ENCODE data around the gene SDK1.

The SDK1 gene

DNA sequence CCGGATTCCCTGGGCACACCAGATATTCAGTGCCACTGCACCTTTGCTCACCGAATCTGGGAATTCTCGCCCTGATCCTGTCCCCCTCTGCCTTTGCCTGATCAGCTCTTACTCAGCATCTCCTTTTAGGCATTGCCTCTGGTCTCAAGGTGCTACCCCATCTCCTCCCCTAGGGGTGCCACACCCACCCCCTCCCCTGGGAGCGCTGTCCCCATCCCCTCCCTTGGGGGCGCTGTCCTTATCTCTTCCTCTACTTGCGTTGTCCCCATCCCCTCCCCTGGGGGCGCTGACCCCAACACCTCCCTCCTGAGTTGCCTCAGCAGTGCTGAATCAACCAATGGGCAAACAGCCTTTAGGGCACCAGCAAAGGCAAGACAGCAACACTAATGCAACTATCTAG is 694.1 kb downstream of the SDK1 start:
- Histone ChIP-seq H3K4me1 (ENCODE audit: insufficient read depth, poor library complexity, severe bottlenecking) (no peaks in the 10 kb centered on the region), H3K4me3 (ENCODE audit: severe bottlenecking) (no peak overlapping the region), H3K27me3 (ENCODE audit: insufficient read depth, poor library complexity, severe bottlenecking) (no peaks in the 10 kb centered on the region), H3K36me3 (ENCODE audit: low read depth) (no peaks in the 10 kb centered on the region), H3K27ac (ENCODE audit: poor library complexity, severe bottlenecking) (no peak overlapping the region), H3K9me3 (ENCODE audit: severe bottlenecking) (no peaks in the 10 kb centered on the region)
- ATAC-seq (ENCODE audit: low read depth) = no peak
- DNase-seq (ENCODE audit: low spot score) = no peak
- TF ChIP-seq, protein P1, sequence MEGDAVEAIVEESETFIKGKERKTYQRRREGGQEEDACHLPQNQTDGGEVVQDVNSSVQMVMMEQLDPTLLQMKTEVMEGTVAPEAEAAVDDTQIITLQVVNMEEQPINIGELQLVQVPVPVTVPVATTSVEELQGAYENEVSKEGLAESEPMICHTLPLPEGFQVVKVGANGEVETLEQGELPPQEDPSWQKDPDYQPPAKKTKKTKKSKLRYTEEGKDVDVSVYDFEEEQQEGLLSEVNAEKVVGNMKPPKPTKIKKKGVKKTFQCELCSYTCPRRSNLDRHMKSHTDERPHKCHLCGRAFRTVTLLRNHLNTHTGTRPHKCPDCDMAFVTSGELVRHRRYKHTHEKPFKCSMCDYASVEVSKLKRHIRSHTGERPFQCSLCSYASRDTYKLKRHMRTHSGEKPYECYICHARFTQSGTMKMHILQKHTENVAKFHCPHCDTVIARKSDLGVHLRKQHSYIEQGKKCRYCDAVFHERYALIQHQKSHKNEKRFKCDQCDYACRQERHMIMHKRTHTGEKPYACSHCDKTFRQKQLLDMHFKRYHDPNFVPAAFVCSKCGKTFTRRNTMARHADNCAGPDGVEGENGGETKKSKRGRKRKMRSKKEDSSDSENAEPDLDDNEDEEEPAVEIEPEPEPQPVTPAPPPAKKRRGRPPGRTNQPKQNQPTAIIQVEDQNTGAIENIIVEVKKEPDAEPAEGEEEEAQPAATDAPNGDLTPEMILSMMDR (IDR thresholded peaks at IDR 0.05; ENCODE audit: poor library complexity, severe bottlenecking) = no peak

DNA sequence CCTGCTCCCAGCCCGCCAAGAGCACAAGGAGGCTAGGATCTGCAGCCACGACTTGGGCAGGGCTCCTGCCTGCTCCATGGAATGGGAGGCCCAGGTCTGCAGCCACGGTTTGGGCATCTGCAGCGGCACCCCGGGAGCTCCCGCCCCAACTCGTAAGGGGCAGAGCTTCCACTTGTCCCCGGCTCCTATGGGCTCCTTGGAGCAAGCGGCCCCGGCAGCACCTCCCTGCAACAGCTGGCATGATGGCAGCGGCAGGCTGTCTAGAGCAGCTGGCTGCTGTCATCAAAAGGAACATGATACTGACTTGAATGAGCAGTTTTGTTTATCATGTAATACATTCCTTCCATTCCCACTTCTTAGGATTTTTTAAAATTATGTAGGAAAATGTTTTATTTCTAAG is 697.0 kb downstream of the SDK1 start:
- TF ChIP-seq, protein P1 (IDR thresholded peaks at IDR 0.05; ENCODE audit: poor library complexity, severe bottlenecking) = no peak
- DNase-seq (ENCODE audit: low spot score) (no peak), ATAC-seq (ENCODE audit: low read depth) (no peak)
- no peak overlapping the region for H3K4me3 ChIP-seq (ENCODE audit: severe bottlenecking)
- H3K9me3 ChIP-seq (ENCODE audit: severe bottlenecking) = no peaks in the 10 kb centered on the region
- no peaks in the 10 kb centered on the region for H3K27me3 ChIP-seq (ENCODE audit: insufficient read depth, poor library complexity, severe bottlenecking)
- no peaks in the 10 kb centered on the region for H3K36me3 ChIP-seq (ENCODE audit: low read depth)
- no peaks in the 10 kb centered on the region for H3K4me1 ChIP-seq (ENCODE audit: insufficient read depth, poor library complexity, severe bottlenecking)
- H3K27ac ChIP-seq (ENCODE audit: poor library complexity, severe bottlenecking) = no peak overlapping the region

DNA sequence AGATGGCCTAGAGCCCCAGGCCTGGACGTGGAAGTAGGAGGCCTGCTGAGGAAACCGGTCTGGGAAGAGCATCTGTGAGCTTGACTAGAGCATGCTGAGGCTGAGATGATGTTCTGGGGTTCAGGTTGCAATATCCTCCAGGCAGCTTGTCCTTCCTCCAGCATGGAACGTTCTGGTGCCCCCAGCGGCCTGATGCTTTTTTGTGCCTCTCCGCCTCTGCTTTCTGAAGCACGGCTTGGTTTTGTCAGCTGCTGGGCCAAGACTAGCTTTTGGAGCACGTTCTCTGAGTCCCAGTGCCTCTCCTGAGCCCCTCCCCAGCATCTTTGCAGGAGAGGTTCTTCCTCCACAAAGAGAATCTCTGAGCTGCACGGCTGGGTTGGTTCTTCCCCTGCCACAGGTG is 699.1 kb downstream of the SDK1 start:
- Histone ChIP-seq H3K4me1 (ENCODE audit: insufficient read depth, poor library complexity, severe bottlenecking) (no peaks in the 10 kb centered on the region), H3K4me3 (ENCODE audit: severe bottlenecking) (no peak overlapping the region), H3K27me3 (ENCODE audit: insufficient read depth, poor library complexity, severe bottlenecking) (no peaks in the 10 kb centered on the region), H3K27ac (ENCODE audit: poor library complexity, severe bottlenecking) (no peak overlapping the region), H3K36me3 (ENCODE audit: low read depth) (no peaks in the 10 kb centered on the region), H3K9me3 (ENCODE audit: severe bottlenecking) (no peaks in the 10 kb centered on the region)
- TF ChIP-seq, protein P1 (IDR thresholded peaks at IDR 0.05; ENCODE audit: poor library complexity, severe bottlenecking) = no peak
- DNase-seq (ENCODE audit: low spot score) (no peak), ATAC-seq (ENCODE audit: low read depth) (no peak)

DNA sequence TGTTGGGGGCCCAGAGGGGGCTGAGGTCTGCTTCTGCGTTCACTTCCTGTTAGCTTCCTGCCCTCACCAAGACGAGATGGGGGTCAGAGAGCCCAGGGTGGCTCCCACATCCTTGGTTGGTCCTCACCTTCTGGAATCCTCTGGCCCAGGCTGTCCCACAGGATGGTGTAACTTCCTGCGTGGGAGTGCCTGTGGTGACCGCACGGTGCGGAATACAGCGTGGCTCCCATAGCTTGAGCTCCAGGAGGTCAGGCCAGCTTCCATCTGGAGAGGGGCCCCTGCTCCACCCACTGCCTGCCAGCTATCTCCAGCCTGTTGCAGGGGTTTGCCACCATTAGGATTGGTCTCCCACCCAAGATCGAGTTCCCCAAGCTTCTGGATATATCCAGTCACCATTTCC is 699.9 kb downstream of the SDK1 start:
- no peaks in the 10 kb centered on the region for H3K27me3 ChIP-seq (ENCODE audit: insufficient read depth, poor library complexity, severe bottlenecking)
- H3K4me3 ChIP-seq (ENCODE audit: severe bottlenecking) = no peak overlapping the region
- ATAC-seq (ENCODE audit: low read depth) (no peak), DNase-seq (ENCODE audit: low spot score) (no peak)
- H3K27ac ChIP-seq (ENCODE audit: poor library complexity, severe bottlenecking) = no peak overlapping the region
- H3K4me1 ChIP-seq (ENCODE audit: insufficient read depth, poor library complexity, severe bottlenecking) = no peaks in the 10 kb centered on the region
- no peaks in the 10 kb centered on the region for H3K9me3 ChIP-seq (ENCODE audit: severe bottlenecking)
- no peaks in the 10 kb centered on the region for H3K36me3 ChIP-seq (ENCODE audit: low read depth)
- TF ChIP-seq, protein P1 (IDR thresholded peaks at IDR 0.05; ENCODE audit: poor library complexity, severe bottlenecking) = no peak

DNA sequence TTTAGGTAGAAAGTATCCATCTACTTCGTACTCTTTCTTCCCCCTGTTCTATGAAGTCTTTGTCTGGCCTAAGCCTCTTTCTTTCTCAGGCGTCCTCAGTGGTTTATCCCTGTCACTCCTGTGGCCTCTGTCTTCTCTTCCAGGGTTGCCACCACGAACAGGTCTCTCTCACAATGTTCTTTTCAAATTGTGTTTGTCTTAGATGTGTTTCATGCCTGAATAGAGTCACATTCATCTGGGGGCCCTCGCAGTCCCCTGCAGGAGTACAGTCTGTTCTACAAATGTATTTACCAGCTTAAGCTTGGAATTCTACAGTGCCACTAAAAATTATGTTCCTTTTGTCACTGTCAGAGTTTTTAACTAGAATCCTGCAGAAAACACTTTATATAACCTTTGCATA is 700.7 kb downstream of the SDK1 start:
- no peaks in the 10 kb centered on the region for H3K27me3 ChIP-seq (ENCODE audit: insufficient read depth, poor library complexity, severe bottlenecking)
- ATAC-seq (ENCODE audit: low read depth) (no peak), DNase-seq (ENCODE audit: low spot score) (no peak)
- no peak overlapping the region for H3K4me3 ChIP-seq (ENCODE audit: severe bottlenecking)
- TF ChIP-seq, protein P1 (IDR thresholded peaks at IDR 0.05; ENCODE audit: poor library complexity, severe bottlenecking) = no peak
- no peak overlapping the region for H3K27ac ChIP-seq (ENCODE audit: poor library complexity, severe bottlenecking)
- no peaks in the 10 kb centered on the region for H3K4me1 ChIP-seq (ENCODE audit: insufficient read depth, poor library complexity, severe bottlenecking)
- H3K36me3 ChIP-seq (ENCODE audit: low read depth) = no peaks in the 10 kb centered on the region
- H3K9me3 ChIP-seq (ENCODE audit: severe bottlenecking) = no peaks in the 10 kb centered on the region

Data from RWPE2 (cell line).